GM18873 (cell line): ENCODE data around the gene TERT.
"Not testable (repeated sequence)": the region's sequence is repeated elsewhere in the genome, so short reads cannot be mapped to it uniquely, and the experiment has no call there.

Experiments used
- ATAC-seq: cut with Tn5 transposase; IDR thresholded peaks from one replicate; pipeline ENCODE4 v1.9.1; 2021; ENCODE audit warnings: mild to moderate bottlenecking, moderate library complexity, moderate number of reproducible peaks; ENCODE audit not compliant: unreplicated experiment, low FRiP score

Gene TERT

GRCh38 chr5:1280177-1281037 lies 14.5 kb downstream of the TERT start:
- no peak for ATAC-seq

GRCh38 chr5:1279443-1280151 lies 15.3 kb downstream of the TERT start:
- ATAC-seq, result no peak

GRCh38 chr5:1278656-1279442 lies 16.0 kb downstream of the TERT start:
- ATAC-seq, result no peak

GRCh38 chr5:1278216-1278615 lies 16.7 kb downstream of the TERT start:
- no peak for ATAC-seq

GRCh38 chr5:1277781-1278180 lies 17.1 kb downstream of the TERT start:
- no peak for ATAC-seq

- no peak for ATAC-seq
Measured at GRCh38 chr5:1277331-1277730, 17.5 kb downstream of the TERT start.

- no peak for ATAC-seq
Measured at GRCh38 chr5:1276930-1277329, 17.9 kb downstream of the TERT start.

- ATAC-seq, result not testable (repeated sequence)
Measured at GRCh38 chr5:1275397-1276391, 19.2 kb downstream of the TERT start.

- ATAC-seq, result no peak
Measured at GRCh38 chr5:1274471-1274870, 20.4 kb downstream of the TERT start.

GRCh38 chr5:1273745-1274144 lies 21.1 kb downstream of the TERT start:
- ATAC-seq, result no peak

- no peak for ATAC-seq
Measured at GRCh38 chr5:1272201-1272600, 22.7 kb downstream of the TERT start.

GRCh38 chr5:1270933-1271914 lies 23.6 kb downstream of the TERT start:
- ATAC-seq, result no peak

GRCh38 chr5:1270426-1270825 lies 24.4 kb downstream of the TERT start:
- ATAC-seq, result no peak

- ATAC-seq, result no peak
Measured at GRCh38 chr5:1268666-1269065, 26.2 kb downstream of the TERT start.

GRCh38 chr5:1268056-1268455 lies 26.8 kb downstream of the TERT start:
- ATAC-seq, result no peak

- not testable (repeated sequence) for ATAC-seq
Measured at GRCh38 chr5:1267464-1267863, 27.4 kb downstream of the TERT start.

GRCh38 chr5:1266791-1267190 lies 28.1 kb downstream of the TERT start:
- no peak for ATAC-seq
